Endothelial cell (in vitro differentiated cells): ENCODE measurements around the gene ZC2HC1B. TPM values are rescaled to one million over a fixed set of nuclear protein-coding genes. Genes with fewer than 3 reads are reported as not detected.
"Not testable (repeated sequence)": the region's sequence is repeated elsewhere in the genome, so short reads cannot be mapped to it uniquely, and the experiment has no call there.

ENCODE experiments used
- DNase-seq: peaks from one replicate; pipeline ENCODE4 v3.0.0; 2021; ENCODE audit warnings: low spot score
- H3K27ac Mint-ChIP-seq: one replicate; pipeline ENCODE4 v1.8.0; 2021; ENCODE audit warnings: mixed read lengths, inconsistent platforms; ENCODE audit not compliant: unreplicated experiment
- H3K27me3 Mint-ChIP-seq: one replicate; pipeline ENCODE4 v1.8.0; 2021; ENCODE audit warnings: mild to moderate bottlenecking, moderate library complexity, mixed read lengths, inconsistent platforms; ENCODE audit not compliant: unreplicated experiment
- H3K36me3 Mint-ChIP-seq: one replicate; pipeline ENCODE4 v1.8.0; 2021; ENCODE audit warnings: mild to moderate bottlenecking, low read depth, mixed read lengths, inconsistent platforms; ENCODE audit not compliant: unreplicated experiment
- H3K4me1 Mint-ChIP-seq: one replicate; pipeline ENCODE4 v1.8.0; 2021; ENCODE audit warnings: mild to moderate bottlenecking, mixed read lengths, inconsistent platforms; ENCODE audit not compliant: unreplicated experiment
- H3K4me3 Mint-ChIP-seq: one replicate; pipeline ENCODE4 v1.8.0; 2021; ENCODE audit warnings: mild to moderate bottlenecking, mixed read lengths, inconsistent platforms; ENCODE audit not compliant: unreplicated experiment
- H3K9me3 Mint-ChIP-seq: one replicate; pipeline ENCODE4 v1.8.0; 2021; ENCODE audit warnings: mixed read lengths, inconsistent platforms; ENCODE audit not compliant: unreplicated experiment
- CTCF ChIP-seq: fragments of 200-600 bp; sonication (generic); IDR thresholded peaks from one replicate; pipeline ENCODE4 v1.5.0; 2021; ENCODE audit warnings: antibody characterized with exemption; ENCODE audit not compliant: unreplicated experiment
- total RNA-seq: library from RNA; stranded (reverse); fragmentation: NEBNext Ultra II Directional; extraction: Animal tissue kit (Norgen Biotek cat#: 25700); gene quantifications from one replicate; pipeline ENCODE4 v1.2.1, GENCODE V29; 2021; ENCODE audit not compliant: unreplicated experiment

ZC2HC1B gene
- total RNA-seq, 1 donor from 2014 or later: 0.28 TPM

DNA sequence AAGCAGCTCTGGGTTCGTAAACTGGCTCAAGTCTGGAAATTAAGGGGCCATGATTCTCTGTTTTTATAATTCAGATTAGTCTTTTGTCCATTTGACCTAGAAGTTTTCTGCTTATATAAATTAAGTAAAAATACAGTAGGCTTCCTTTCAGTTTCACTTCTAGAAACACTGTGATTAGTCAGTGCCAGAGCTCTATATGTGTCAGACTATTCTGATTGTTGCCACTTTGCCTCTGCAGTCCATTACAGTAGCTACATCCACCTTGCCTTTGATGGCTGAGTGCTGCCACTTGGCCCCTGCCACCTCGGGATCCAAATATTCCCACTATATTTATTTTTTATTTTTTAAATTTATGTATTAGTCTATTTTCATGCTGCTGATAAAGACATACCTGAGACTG, 7.9 kb downstream of the ZC2HC1B start:
- Mint-ChIP-seq H3K27me3 (no peaks in the 10 kb centered on the region), H3K9me3 (peaks cover 4% of the 10 kb centered on the region), H3K36me3 (peaks cover 26% of the 10 kb centered on the region), H3K4me3 (no peak overlapping the region), H3K4me1 (no peaks in the 10 kb centered on the region), H3K27ac (no peak overlapping the region)
- DNase-seq: no peak
- TF ChIP-seq CTCF: no peak

DNA sequence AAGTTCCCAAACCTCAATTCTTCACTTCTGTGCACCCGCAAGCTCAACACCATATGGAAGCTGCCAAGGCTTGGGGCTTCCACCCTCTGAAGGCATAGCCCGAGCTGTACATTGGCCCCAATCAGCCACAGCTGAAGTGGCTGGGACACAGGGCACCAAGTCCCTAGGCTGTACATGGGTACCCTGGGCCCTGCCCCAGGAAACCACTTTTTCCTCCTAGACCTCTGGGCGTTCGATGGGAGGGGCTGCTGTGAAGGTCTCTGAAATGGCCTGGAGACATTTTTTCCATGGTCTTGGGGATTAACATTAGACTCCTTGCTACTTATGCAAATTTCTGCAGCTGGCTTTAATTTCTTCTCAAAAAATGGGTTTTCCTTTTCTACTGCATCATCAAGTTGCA, 9.3 kb downstream of the ZC2HC1B start:
- H3K36me3 Mint-ChIP-seq: peaks cover 26% of the 10 kb centered on the region
- not testable (repeated sequence) for H3K4me3 Mint-ChIP-seq, H3K27me3 Mint-ChIP-seq, H3K4me1 Mint-ChIP-seq, H3K27ac Mint-ChIP-seq, DNase-seq, H3K9me3 Mint-ChIP-seq

DNA sequence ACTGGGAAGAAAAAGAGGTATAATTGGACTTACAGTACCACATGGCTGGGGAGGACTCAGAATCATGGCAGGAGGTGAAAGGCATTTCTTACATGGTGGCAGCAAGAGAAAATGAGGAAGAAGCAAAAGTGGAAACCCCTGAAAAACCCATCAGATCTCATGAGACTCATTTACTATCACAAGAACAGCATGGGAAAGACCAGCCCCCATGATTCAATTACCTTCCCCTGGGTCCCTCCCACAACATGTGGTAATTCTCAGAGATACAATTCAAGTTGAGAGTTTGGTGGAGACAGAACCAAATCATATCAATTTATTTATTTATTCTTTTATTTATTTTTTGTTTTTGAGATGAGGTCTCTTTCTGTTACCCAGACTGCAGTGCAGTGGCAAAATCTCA, 10.2 kb downstream of the ZC2HC1B start:
- not testable (repeated sequence) for H3K9me3 Mint-ChIP-seq, DNase-seq

DNA sequence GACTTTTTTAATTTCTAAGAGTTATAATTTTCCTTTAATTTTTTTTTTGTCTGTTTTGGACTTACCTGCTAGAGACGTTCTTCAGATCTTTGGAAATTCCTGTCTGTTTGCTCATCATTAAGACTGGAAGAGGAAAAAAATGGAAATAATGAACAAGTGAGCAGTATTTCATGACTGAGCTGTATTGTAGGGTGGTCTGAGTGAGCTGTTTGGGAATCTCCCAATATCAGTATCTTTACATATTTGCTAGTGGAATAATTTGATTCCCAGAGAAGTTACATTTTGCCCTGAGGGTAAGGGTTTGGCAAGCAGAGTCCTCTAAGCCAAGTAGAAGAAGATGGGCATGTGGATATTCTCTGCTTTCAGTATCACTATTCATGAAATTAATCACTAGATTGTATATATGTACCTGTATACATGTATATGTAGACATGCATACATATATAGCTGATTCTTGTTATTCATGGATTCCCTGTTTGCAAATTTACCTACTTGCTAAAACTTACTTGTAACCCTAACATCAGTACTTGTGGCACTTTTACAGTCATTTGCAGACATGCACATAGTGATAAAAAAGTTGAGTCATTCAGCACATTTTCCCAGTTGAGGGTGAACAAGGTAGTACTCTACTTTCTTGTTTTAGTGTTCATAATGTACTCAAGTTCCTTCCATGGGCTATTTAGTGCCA, 13.5 kb downstream of the ZC2HC1B start:
- Mint-ChIP-seq H3K4me1 (peaks cover 4% of the 10 kb centered on the region), H3K9me3 (no peaks in the 10 kb centered on the region), H3K4me3 (no peak overlapping the region), H3K27me3 (no peaks in the 10 kb centered on the region), H3K27ac (no peak overlapping the region), H3K36me3 (peaks cover 16% of the 10 kb centered on the region)
- DNase-seq: no peak
- TF ChIP-seq CTCF: no peak

More for the DNA sequence above, 10.2 kb downstream of the ZC2HC1B start:
- H3K27ac Mint-ChIP-seq, H3K4me3 Mint-ChIP-seq, H3K27me3 Mint-ChIP-seq, H3K4me1 Mint-ChIP-seq: not testable (repeated sequence)
- peaks cover 26% of the 10 kb centered on the region for H3K36me3 Mint-ChIP-seq

- H3K36me3 Mint-ChIP-seq: peaks cover 16% of the 10 kb centered on the region
- H3K4me1 Mint-ChIP-seq: peaks cover 8% of the 10 kb centered on the region
- TF ChIP-seq CTCF: no peak
- no peak for DNase-seq
- H3K9me3 Mint-ChIP-seq: no peaks in the 10 kb centered on the region
- no peak overlapping the region for H3K27ac Mint-ChIP-seq
- no peaks in the 10 kb centered on the region for H3K27me3 Mint-ChIP-seq
- H3K4me3 Mint-ChIP-seq: no peak overlapping the region
These were observed 14.0 kb downstream of the ZC2HC1B start for GRCh38 chr6:143878272-143878760.

- DNase-seq: no peak
- Mint-ChIP-seq H3K9me3 (no peaks in the 10 kb centered on the region), H3K4me3 (no peak overlapping the region), H3K27ac (no peak overlapping the region), H3K4me1 (peaks cover 9% of the 10 kb centered on the region), H3K36me3 (peaks cover 10% of the 10 kb centered on the region), H3K27me3 (no peaks in the 10 kb centered on the region)
- no peak for TF ChIP-seq CTCF
These were observed 16.1 kb downstream of the ZC2HC1B start for GRCh38 chr6:143880412-143880811.
